NCI-H446 (cell line): ENCODE results near the gene GHR.
A peak's percentile ranks its signal among the peaks of the same experiment; 100 is the strongest.

ENCODE experiments used
- DNase-seq, 2 experiments: peaks; one replicate each; lab custom pipeline; 2025; lab: John Stamatoyannopoulos, UW

GHR gene

DNA sequence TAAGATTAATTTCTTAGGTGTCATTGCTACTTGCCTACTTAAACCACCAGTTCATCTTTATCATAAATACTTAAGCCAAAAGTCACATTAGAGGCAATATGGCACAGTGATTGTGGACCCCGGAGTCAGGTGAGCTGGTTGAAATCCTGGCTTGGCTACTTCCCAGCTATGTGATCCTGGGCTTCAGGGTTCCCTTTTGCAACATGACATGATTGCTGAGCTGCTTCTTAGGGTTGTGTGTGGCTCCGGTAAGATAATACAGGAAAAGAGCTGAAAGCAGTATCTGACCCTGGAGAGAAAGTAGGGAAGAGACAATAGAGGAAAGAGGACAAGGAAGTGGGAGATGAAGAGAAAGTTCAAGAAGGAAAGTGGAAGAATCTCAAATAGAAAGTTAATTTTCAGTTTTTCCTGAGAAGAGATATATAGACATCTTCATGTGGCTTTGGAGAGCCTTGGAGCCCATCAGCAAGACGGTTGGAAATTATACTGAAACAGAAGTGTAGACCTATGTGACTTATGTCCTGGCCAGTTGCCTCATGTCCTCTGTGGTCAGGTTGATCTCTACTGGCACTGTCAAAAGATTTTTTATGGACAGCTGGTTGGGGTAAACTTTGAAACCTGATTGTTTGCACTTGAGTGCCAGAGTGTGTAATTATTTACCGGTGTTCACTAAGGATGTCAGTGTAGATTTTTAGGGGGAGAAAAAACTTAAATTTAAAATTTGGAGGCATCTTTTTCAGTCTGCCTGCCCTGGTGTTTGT lies 93.2 kb downstream of the GHR start:
- DNase-seq, result no peak

DNA sequence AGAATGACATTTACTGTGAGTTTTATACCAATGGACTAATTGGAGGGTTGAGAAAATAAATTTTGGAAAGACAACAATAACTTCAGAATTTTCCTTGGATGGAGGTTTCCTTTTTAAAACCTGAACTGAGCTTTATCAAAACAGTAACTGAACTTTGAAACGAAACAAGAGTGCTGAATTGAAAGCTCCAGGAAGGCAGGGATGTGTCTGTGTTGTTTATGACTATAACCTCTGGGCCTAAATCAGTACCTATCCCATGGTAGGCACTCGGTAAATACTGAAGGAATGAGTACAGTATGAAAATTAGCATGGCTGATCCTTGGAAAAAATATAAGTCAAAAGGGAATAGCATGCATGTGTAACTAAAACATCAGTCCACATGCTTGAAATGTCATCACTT lies 93.9 kb downstream of the GHR start:
- DNase-seq, result no peak

DNA sequence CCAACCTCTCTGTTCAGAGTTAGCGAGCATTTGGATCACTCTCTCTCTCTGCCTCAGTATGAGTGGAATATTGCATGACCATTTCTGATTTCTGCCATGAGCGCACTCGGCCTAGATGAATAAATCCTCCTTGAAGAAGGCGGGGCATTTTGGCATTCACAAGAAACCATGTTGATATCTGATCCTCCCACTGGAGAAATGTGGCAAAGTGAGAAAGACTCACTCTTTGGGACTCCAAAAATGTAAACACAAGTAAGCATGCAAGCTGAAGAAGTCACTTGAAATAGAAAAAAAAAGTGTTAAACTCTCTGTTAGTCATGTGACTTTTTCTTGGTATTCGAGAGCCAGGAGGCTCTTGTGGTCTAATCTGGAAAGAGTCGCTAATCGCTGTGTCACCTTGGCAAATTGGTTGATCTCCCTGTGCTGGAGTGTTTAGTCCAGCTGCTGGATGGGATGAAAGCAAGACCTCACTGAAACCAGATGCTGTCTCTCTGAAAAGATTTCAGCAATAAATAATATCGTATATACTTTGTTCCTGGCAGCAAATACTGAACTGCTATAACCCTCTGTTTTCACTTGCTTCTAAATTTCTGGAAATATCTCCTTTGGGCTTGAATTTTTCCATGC lies 95.5 kb downstream of the GHR start:
- DNase-seq, result no peak

DNA sequence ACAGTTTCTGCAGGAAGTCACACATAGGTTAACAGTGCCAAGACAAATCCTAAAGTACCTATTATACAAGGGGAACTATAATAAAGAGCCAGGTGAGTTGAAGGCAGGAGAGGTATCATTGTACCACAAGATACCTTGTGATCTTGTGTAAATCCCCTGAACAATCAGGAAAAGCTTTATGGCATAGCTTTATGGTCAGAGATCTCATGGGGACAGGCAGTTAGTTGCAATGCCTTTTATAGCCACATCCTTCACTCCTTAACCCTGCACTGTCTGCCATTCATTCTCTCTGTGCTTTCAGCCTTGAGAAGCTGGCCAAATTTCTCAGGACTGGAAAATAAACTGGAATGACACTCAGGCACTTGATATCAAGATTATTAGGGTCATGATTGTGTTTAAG lies 97.0 kb downstream of the GHR start:
- DNase-seq, result no peak

DNA sequence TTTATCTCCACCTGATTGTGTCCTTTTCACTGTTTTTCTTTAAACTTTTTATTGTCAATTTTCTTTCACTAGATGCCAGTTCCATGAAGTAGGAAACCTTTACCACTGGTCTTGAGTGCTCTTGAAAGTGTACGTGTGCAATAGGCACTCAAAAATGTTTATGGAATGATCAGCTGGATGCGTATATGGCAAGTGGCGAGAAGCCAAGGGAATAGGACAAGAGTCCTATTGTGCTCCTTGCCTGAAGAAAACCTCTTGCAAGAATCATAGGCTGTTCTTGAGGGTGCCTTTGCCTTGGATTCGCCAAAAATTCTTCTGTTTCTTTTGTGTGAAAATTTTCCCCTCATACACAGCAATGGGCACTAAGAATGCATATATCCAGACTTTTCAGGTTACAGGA lies 97.7 kb downstream of the GHR start:
- DNase-seq, result no peak

- DNase-seq, result no peak
These were observed 98.2 kb downstream of the GHR start for GRCh38 chr5:42521406-42521805.

DNA sequence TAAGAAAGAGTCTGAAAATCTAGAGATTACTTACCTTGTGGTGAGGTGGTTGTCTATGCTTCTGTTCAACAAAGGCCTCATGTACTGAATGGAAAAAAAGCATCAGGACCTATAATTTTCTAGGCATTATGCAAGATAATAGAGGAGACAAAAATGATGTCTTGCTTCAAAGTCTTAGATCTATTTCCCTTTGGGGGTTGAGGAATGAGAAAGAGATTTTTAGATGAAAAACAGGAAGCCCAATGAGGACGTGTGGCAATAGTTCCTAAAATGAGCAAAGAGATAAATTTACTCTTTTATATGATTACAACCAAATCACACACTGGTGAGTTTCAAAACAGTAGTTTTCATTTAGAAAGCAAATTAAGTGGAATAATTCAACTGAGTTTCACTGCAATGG lies 99.5 kb downstream of the GHR start:
- no peak for DNase-seq

DNA sequence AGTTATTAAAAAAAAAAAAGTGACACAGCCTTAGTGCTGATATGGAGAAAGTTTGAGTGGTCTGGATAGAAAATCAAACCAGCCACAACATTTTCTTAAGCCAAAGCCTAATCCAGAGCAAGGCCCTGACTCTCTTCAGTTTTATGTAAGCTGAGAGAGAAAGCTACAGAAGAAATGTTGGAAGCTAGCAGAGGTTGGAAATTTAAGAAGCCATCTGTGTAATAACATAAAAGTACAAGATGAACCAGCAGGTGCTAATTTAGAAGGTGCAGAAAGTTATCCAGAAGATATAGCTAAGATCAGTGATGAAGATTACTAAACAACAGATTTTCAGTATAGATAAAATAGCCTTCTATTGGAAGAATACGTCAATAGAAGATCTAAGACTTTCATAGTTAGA lies 102.9 kb downstream of the GHR start:
- DNase-seq, result no peak

DNA sequence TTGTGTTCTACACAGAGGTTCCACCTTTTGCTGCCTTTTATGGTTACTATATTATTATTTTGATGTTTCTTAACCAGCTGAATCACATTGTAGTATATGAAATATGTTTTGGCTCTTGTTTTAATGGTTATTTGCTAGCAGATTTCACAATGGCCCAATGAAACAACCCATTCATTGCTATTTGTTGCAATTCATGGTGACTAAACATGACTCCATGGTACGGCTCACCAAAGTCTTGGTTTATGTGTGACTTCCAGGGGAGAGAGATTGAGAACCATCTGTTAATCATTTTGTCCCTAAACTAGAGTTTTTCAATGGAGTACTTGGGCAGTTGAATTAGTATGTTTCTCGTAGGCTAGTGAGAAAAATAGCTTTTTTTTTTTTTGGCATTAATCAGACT lies 108.4 kb downstream of the GHR start:
- no peak for DNase-seq

DNA sequence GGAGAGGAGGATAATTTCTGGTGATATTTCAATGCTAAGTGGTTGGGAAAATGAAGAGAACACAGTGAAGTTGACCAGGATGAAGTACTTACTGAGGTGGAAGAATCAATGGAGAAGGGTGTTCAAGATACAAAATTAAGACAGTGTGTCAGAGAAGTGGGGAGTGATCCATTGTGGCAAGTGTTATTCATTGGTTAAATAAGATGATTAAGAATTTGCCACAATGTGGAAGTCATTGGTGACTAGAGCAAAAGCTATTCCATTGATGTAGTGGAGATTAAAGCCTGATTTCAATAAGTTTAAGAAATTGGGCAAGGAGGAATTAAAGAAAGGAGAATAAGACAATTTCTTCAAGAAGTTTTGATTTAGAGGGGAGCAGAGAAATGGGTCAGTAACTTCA lies 118.9 kb downstream of the GHR start:
- DNase-seq, result no peak

DNA sequence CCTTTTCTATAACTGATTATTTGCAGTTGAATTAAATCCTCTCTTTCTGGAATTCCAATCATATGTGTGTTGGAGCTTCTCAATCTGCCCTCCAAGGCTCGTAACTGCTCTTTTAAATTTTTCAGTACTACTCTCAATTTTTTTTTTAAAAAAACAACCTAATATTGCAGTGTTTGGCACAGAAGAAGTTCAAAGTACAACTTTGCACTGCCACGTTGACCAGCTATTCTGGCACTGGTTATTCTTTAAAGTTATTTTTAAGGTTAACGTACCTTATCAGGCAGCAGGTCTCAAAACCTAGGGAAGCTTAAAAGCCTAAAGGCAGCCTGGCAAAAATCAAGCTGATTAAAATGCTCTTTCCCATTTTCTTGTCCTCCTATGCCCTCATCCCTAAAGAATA lies 120.5 kb downstream of the GHR start:
- no peak for DNase-seq

- DNase-seq, result no peak
These were observed 121.8 kb downstream of the GHR start for GRCh38 chr5:42545038-42545437.

GRCh38 chr5:42547141-42547540 lies 123.9 kb downstream of the GHR start:
- no peak for DNase-seq

- no peak for DNase-seq
These were observed 124.7 kb downstream of the GHR start for GRCh38 chr5:42547894-42548293.

DNA sequence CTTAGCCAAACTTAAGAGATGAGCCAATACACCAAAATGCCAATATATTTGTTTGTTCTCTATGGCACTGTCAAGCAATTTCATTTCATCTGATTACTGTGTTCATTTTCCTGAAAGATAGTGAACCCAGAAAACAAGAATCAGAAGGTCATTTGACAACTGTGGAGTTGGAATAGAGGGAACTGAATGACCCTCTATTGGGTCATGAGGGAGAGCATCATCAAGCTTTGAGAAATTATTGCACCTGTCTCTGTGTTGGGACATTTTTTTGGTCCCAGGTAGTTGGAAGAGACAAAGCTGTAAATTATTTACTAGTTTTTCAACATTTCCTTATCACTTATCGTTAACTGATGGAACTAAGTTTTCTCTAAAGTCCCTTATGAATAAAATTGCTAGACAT lies 129.4 kb downstream of the GHR start:
- no peak for DNase-seq

DNA sequence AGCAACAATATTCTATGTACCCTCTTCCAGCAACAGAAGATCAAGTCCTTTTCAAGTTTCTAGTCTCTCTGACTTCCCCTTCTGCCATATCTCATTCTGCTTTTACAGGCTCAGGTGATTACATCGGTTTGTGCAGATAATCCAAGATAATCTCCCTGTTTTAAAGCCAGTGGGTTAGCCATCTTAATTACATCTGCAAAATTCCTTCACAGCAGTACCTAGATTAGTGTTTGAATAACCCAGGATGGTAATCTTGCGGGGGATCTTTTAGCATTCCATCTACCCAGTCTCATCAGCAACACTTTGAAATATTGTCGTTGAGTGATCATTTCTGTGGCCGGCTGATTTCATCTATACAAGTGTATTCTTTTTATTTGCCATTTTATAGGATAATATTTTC lies 130.2 kb downstream of the GHR start:
- DNase-seq, result no peak

GRCh38 chr5:42555010-42555409 lies 131.8 kb downstream of the GHR start:
- no peak for DNase-seq

DNA sequence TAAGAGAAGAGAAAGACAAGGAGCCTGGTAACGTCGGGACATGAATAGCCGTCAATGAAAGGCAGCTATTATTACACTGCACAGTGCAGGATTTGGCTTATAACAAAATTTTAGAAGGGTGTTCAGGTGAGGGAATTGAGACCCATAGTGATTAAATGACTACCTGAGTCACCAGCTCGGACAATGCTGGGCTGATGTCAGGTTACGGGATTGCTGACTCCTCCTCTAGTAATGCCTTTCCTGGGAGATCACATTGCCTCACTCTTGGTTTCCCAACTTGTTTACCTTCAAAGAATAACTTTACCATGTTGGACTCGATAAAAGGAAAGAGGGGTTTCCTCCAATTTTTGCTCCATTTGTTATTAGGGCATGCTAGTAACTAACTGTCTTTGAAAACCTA lies 132.6 kb downstream of the GHR start:
- no peak for DNase-seq

GRCh38 chr5:42557689-42558088 lies 134.4 kb downstream of the GHR start:
- DNase-seq, result no peak

DNA sequence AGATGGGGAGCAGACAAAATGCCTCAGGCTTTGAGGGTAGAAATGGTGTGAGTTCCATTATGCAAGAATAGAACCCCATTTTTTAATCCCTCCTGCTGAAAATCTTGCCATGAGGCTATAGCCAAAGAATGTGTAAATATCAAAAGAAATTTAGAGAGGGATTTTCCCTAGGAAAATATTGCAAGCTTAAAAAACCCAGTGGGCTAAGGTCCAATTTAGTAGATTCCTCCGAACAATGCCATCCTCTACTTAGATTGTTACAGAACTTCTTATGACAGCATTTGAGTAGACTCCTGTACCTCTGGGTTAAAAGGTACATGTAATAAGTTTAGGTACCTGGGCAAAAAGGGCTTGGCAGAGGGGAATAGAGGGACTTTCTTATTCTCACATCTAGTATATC lies 138.4 kb downstream of the GHR start:
- DNase-seq, result no peak

- no peak for DNase-seq
These were observed 141.6 kb downstream of the GHR start for GRCh38 chr5:42564689-42565356.

- DNase-seq, result peak in 1 of 2 experiments; percentile 29
These were observed 143.5 kb downstream of the GHR start for GRCh38 chr5:42566652-42567295.

DNA sequence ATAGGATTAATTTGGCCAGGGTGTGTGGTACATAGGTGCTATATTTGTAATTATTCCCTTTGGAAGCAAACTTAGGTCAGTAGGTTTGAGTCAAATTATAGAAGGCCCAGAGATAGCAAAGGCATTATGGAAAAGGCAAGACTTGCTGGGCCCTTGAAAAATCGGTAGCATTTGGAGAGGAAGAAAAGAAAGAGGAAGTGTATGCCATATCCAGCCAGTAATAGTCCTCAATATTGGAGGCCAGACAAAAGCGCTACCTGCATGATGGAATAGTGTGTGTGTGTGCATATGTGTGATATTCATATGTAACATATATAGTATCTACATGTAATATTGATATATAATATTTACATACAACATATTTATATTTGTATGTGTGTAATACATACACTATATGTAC lies 146.1 kb downstream of the GHR start:
- DNase-seq, result no peak
